Measurements from ENCODE around the gene AK8.

DNA sequence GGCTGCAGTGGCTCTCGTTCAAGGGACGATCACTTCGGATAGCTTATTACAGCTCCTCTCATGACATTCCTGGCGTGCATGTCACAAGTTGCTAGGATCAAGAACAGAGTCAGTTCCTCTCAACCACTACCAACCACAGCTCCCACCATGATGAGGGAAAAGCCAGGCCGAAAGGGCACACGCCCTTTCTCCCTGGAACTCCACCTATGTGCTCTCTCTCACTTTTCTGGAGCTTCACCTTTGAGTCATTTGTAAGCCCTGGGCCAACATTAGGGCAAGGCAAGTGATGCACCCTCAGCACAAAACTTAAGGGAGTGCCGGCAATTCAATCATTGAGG, 2.2 kb upstream of the AK8 start:
- TF ChIP-seq, protein P1, sequence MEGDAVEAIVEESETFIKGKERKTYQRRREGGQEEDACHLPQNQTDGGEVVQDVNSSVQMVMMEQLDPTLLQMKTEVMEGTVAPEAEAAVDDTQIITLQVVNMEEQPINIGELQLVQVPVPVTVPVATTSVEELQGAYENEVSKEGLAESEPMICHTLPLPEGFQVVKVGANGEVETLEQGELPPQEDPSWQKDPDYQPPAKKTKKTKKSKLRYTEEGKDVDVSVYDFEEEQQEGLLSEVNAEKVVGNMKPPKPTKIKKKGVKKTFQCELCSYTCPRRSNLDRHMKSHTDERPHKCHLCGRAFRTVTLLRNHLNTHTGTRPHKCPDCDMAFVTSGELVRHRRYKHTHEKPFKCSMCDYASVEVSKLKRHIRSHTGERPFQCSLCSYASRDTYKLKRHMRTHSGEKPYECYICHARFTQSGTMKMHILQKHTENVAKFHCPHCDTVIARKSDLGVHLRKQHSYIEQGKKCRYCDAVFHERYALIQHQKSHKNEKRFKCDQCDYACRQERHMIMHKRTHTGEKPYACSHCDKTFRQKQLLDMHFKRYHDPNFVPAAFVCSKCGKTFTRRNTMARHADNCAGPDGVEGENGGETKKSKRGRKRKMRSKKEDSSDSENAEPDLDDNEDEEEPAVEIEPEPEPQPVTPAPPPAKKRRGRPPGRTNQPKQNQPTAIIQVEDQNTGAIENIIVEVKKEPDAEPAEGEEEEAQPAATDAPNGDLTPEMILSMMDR (IDR thresholded peaks at IDR 0.05), result no peak
- no peak for TF ChIP-seq POLR2A (IDR thresholded peaks at IDR 0.05)

Data from right lobe of liver (tissue), 4 donors.